Epidermal melanocyte (primary cell): ENCODE data around the gene NDUFAF2.

ENCODE experiments used
- DNase-seq: peaks from one replicate; pipeline ENCODE4 v3.0.0; 2011; ENCODE audit warnings: low spot score; ENCODE audit not compliant: insufficient read length

The NDUFAF2 gene

DNA sequence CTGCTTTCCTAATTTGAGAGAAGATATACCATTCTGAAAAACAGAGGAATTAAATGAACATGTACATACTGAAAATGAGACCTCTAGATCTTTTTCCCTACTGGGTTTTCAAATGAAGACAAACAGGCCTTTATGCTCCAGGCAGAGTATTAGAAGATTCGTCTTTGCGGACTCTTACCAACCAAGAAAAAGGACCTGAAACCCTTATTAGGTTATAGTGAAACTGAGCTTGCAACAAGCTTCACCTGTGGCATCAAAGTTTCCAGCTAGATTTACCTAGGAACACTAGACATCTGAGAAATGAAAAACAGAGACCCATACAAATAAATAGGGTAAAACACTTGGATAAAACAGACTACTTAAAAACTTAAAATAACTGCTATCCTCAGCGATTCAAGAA is 171.0 kb downstream of the NDUFAF2 start:
- DNase-seq: no peak

- no peak for DNase-seq
Observed at GRCh38 chr5:61119066-61119465, 174.1 kb downstream of the NDUFAF2 start.

DNA sequence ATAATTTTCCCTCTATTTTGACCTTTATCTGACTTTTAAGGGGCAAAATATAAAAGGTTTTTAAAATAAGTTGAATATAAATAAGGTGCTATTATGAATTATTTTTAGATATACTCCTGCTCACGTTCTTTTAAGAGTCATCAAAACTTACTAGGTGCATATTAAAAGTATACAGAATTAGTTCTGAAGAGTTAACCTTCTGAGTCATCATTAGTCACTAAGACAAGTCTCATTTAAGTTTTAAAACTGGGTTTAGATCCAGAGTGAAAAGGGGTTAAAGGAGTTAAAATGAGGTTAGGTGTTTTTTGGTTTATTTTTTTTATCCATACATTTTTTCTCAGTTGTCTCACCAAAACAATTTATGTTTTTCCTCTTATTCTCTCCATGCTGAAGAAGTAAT is 175.5 kb downstream of the NDUFAF2 start:
- DNase-seq: no peak

- DNase-seq: no peak
Observed at GRCh38 chr5:61123145-61123544, 178.1 kb downstream of the NDUFAF2 start.

GRCh38 chr5:61130289-61130688 is 185.3 kb downstream of the NDUFAF2 start:
- no peak for DNase-seq

- DNase-seq: no peak
Observed at GRCh38 chr5:61132559-61132958, 187.6 kb downstream of the NDUFAF2 start.

DNA sequence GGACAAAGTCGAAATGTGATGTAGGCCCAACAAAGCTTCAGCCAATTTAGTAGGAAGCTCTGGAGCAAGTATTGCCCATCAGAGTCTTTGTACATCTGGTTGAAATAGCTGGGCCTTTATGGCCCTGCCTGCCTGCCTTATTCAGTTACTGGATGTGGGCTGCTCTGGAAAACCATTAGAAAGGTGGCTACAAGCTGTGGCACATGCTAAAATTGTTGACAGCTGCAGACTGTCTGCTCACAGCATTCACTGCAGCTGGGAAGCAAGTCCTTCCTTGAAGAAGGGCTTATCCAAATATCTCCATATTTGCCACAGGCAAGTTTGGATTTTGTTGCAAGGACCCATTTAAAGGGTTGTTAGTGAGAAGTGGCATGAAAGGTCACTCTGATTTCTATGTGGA is 192.8 kb downstream of the NDUFAF2 start:
- no peak for DNase-seq

- no peak for DNase-seq
Observed at GRCh38 chr5:61139094-61139873, 194.3 kb downstream of the NDUFAF2 start.

DNA sequence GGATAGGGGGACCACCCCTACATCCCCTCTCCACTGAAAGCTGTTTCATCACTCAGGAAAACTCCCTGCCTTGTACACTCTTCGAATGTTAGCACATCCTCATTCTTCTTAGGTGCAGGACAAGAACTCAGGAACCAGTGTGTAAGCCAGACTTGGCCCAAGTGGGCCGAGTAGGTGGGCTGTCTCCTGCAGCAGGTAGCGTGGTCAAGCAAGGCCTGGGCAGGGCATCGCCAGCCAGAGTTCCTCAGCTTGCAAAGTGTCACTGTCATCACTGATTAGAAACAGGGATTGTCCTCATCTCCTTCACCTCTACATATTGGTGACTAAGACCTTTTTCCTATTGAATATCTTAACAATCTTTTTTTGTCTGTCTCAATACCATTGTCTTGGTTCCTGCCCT is 194.9 kb downstream of the NDUFAF2 start:
- DNase-seq: no peak

GRCh38 chr5:61141801-61142200 is 196.8 kb downstream of the NDUFAF2 start:
- DNase-seq: no peak

- DNase-seq: no peak
Observed at GRCh38 chr5:61142391-61142790, 197.4 kb downstream of the NDUFAF2 start.

- no peak for DNase-seq
Observed at GRCh38 chr5:61142811-61143210, 197.8 kb downstream of the NDUFAF2 start.

DNA sequence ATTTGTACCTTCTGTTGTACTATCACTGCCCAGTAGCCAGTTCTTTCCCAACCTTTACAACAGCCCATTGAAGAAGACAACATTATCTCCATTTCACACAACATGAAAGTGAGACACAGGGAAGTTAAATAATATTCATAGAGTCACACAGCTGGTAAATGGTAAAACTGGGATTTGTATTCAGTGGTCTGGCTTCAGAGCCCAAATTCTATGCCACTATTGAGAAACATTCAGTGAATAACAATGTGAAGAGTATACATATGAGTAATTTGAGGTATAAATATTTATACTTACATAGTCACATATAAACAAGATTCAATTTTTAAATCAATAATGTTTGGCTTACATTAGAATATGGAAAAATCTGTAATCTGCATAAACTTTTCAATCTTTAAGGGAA is 203.5 kb downstream of the NDUFAF2 start:
- no peak for DNase-seq

DNA sequence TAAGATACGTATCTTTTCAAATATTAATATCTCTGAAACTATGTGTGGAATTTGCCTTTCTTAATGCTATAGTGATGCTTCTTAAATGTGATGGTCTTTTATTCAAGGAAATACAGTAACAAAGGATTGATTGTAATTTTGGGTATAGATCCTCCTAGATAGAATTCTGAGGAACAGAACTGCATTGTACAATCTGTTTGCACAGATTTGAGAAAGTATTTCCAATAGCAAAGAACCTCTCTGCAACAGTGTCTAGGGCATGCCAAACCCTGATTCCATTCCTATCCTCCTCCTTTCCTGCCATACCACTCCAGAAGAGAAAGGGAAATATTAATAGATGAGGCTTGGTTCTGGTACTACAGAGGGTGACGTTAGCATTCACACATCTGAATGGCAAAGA is 206.9 kb downstream of the NDUFAF2 start:
- no peak for DNase-seq

GRCh38 chr5:61159070-61159469 is 214.1 kb downstream of the NDUFAF2 start:
- no peak for DNase-seq

- no peak for DNase-seq
Observed at GRCh38 chr5:61159836-61160235, 214.8 kb downstream of the NDUFAF2 start.

- DNase-seq: no peak
Observed at GRCh38 chr5:61160497-61160896, 215.5 kb downstream of the NDUFAF2 start.

DNA sequence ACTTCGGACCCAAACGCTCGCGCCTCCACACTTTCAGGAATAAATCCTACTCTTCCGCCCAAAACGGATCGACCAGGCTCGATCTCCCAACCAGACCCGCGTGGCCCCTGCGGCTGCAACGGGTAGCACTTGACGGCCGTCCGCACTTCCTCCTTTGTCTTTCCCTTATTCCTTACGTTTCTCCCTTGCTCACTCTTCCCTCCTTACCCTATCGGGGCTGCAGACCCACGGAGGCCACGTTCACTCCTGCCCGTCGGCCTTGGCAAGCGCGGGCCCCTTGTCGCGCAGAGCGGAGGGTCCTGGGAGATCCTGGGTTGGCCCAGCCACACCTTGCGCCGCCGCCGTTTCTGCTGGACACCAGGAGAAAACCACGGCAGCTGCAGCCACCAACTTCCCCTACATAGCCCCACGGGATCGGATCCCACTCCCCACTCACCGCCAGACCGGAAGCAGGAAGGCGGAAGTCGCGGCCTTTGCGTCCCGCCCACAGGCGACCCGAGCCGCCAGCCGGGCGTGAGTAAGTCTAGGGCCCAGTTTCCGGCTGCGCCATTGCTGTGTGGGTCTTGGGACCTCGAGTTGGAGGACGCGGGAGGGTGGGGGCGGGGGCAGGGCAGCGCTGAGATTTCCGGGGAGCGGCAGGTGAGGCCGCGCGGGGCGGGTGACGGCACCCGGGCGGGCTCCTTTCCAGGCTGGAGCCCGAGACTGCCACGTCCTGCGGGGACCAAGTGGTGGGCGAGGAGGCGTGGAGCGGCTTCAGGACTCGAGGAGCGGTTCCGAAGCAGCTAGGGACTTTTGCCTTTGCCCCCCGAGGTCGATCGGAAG is 217.2 kb downstream of the NDUFAF2 start, which contains the start of gene SMIM15:
Gene SMIM15, minus strand, starts transcription at position 459 of the 822 bp plus-strand sequence. CDS start 2,297 bp downstream, outside the sequence.
- peak; percentile 80 for DNase-seq

DNA sequence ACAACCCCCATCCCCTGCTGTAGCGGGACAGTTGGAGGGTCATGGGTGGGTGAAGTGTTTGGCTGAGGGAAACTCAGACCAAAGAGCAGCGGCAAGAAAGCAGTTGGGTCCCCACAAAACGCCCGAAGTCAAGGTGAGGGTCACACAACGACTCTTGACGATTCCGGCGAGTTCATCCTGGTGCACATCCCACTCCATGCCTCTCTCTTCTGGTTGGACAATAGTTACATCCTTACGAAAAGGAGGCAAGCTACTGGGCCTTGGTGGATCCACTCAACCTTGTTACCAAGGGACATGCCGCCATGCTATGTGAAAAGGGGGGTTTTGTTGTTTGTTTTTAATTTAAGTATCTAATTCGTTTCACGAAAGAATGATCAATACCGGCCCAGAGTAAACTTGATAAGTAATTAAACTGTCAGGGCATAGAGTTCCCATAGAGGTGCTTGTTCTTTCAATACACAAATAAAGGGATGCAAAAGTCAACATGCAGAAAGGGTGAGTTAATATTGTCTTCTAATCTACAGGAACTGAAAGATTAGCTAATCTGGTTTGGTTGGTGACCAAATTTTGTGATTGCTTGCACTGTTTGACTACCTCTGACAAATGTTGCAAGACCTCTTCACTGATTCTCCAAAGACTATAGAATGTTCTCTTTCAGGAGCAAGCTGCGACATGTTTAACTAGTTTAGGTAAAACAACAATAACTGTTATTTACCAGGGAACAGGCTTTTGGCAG is 218.0 kb downstream of the NDUFAF2 start:
- DNase-seq: peak; percentile 25

GRCh38 chr5:61163905-61164304 is 218.9 kb downstream of the NDUFAF2 start:
- DNase-seq: no peak

DNA sequence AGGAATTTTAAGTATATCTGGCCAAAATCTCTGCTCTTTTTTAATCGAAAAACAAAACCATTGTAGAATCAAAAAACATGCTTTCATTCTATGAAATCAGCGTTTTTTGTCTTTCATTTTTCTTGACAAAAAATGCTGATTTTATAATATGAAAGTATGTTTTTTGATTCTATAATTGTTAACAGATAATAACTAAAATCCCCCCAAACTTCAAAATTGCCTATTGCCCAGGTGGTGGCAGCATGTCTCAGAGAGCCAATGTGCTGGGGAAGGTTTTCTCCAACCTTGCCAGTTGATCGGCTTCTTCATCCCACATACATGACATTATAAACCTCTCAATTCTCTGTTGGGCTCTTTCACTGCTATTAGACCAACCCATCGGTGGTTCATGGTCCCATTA is 222.4 kb downstream of the NDUFAF2 start:
- DNase-seq: no peak

- DNase-seq: no peak
Observed at GRCh38 chr5:61168951-61169350, 223.9 kb downstream of the NDUFAF2 start.
